Measurements from ENCODE around the gene CYP1A1.

DNA sequence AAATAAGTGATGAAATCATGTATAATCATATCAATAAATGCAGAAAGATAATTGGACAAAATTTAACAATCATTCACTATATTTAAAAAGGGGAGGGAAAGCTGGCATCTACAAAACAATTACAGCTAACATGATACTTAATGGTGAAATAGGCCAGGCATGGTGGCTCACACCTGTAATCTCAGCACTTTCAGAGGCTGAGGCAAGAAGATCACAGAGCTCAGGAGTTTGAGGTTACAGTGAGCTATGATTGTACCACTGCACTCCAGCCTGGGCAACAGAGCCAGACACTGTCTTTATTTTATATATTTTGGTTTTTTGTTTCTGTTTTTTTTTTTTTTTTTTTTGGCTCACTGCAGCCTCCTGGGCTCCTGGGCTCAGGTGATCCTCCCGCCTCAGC, 41.6 kb downstream of the CYP1A1 start:
- TF ChIP-seq CTCF (conservative IDR thresholded peaks at IDR 0.05; ENCODE audit: low read length) (no peak), EZH2phosphoT487 (IDR thresholded peaks at IDR 0.05; ENCODE audit: borderline replicate concordance, low read depth, low read length) (no peak)
